Activated CD8-positive, alpha-beta memory T cell treated with anti-CD3 and anti-CD28 coated beads, Interleukin-2, amount 10 ng/mL, durations not matched to agents 7 days and 5 days (primary cell): ENCODE data around the gene CCDC158. TPM values are rescaled to one million over a fixed set of nuclear protein-coding genes. Genes with fewer than 3 reads are reported as not detected.

Experiments
- ATAC-seq: fragments of 150-1000 bp; cut with Tn5 transposase; one replicate; pipeline ENCODE4 v1.10.0; 2021; ENCODE audit warnings: moderate library complexity
- CTCF ChIA-PET: fragments of 350-600 bp; sonication (Branson Sonifier 250); formaldehyde crosslinking; loops from one replicate; lab custom pipeline; 2021; ENCODE audit warnings: antibody characterized with exemption; lab: Charles Lee
- DNase-seq: peaks from one replicate; pipeline ENCODE4 v3.0.0-alpha.2; 2020
- H3K27ac Mint-ChIP-seq: one replicate; pipeline ENCODE4 v1.8.0; 2021; ENCODE audit warnings: mild to moderate bottlenecking, mixed read lengths
- H3K27me3 Mint-ChIP-seq: one replicate; pipeline ENCODE4 v1.8.0; 2021; ENCODE audit warnings: mixed read lengths
- H3K36me3 Mint-ChIP-seq: one replicate; pipeline ENCODE4 v1.8.0; 2021; ENCODE audit warnings: mild to moderate bottlenecking, mixed read lengths
- H3K4me1 Mint-ChIP-seq: one replicate; pipeline ENCODE4 v1.8.0; 2021; ENCODE audit warnings: mixed read lengths
- H3K4me3 Mint-ChIP-seq: one replicate; pipeline ENCODE4 v1.8.0; 2021; ENCODE audit warnings: mild to moderate bottlenecking, moderate library complexity, mixed read lengths
- H3K9me3 Mint-ChIP-seq: one replicate; pipeline ENCODE4 v1.8.0; 2022; ENCODE audit warnings: low read depth, mixed read lengths
- total RNA-seq, 2 experiments: library from RNA; stranded (reverse); gene quantifications; one replicate each; pipeline ENCODE4 v1.2.3, GENCODE V29; 2021

The CCDC158 gene
- total RNA-seq, 2 experiments from 2014 or later: not detected

- Mint-ChIP-seq H3K27ac (no peak overlapping the region), H3K4me3 (no peak overlapping the region), H3K4me1 (peaks cover 4% of the 10 kb centered on the region), H3K36me3 (no peaks in the 10 kb centered on the region), H3K27me3 (peaks cover 34% of the 10 kb centered on the region), H3K9me3 (no peaks in the 10 kb centered on the region)
- no peak for ATAC-seq
- no peak for DNase-seq
- CTCF ChIA-PET: no interaction called here
Observed at GRCh38 chr4:76407440-76408119, 13.4 kb downstream of the CCDC158 start.

DNA sequence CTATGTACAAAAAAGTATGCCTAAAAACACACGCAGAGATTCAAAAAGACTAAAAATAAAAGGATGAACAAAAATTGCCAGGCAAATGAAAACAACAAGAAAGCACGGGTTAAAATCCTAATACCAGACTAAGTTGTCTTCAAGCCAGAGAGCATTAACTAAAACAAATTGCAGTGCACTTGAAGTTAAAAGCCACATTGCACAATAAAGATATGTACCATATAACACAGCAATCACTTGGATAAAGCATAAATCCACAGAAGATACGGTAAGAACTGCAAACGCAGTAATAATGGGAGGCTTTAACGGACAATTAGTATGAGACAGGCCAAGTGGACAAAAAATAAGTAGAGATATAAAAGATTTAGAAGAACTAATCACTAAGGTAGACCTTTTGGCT is 14.9 kb downstream of the CCDC158 start:
- DNase-seq (no peak), ATAC-seq (no peak)
- Mint-ChIP-seq H3K27me3 (peaks cover 45% of the 10 kb centered on the region), H3K9me3 (no peaks in the 10 kb centered on the region), H3K4me1 (peaks cover 4% of the 10 kb centered on the region), H3K36me3 (no peaks in the 10 kb centered on the region), H3K4me3 (no peak overlapping the region), H3K27ac (no peak overlapping the region)
- CTCF ChIA-PET: no interaction called here

DNA sequence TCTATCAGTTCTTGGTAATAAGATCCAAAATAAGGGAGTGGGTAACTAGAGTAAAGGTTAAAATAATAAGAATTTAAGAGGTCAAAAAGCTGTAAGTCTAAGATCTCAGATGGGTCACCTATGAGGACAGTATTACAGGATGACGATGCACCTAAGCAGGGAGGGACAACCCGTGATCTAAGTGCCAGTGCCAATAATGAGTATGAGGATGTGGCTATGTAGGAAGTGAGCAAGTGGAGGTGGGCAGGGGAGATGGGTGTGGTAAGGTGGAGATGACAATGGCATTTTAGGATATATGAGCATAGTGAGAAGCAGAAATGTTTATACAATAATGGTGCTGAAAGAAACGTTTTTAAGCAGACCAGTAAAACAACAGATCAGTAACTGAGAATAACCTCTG is 19.3 kb downstream of the CCDC158 start:
- ATAC-seq: peak; percentile 36
- H3K27me3 Mint-ChIP-seq: peaks cover 53% of the 10 kb centered on the region
- H3K4me3 Mint-ChIP-seq: no peak overlapping the region
- H3K9me3 Mint-ChIP-seq: peaks cover 2% of the 10 kb centered on the region
- H3K4me1 Mint-ChIP-seq: no peaks in the 10 kb centered on the region
- H3K36me3 Mint-ChIP-seq: no peaks in the 10 kb centered on the region
- no peak overlapping the region for H3K27ac Mint-ChIP-seq
- CTCF ChIA-PET: no interaction called here
- no peak for DNase-seq

DNA sequence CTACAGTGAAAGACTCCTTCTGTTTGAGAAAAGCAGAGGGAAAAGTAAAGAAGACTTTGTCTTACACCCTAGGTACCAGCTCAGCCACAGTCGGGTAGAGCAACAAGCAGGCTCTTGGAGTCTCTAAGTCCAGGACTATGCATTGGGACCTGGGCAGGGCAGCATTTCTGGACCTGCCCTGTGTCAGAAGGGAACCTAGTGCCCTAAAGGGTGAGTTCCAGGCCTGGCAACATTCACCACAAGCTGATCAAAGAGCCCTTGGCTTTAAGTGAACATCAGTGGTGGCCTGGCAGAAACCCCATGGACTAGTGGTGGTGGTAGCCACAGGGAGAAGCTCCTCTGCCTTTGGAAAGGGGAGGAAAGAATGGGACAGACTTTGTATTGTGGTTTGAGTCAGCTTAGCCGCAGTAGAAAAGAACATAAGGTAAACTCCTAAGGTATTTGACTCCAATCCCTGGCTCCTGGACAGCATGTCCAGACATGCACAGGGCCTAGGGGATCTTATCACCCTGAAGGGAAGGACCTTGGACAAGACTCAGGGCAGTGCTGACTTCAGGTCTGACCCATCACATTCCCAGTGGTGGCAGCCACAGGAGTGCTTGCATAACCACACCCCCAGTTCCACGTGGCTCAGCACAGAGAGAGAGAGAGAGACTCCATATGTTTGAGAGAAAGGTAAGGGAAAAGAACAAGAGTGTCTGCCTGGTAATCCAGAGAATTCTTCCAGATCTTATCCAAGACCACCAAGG is 32.6 kb downstream of the CCDC158 start:
- peaks cover 6% of the 10 kb centered on the region for H3K9me3 Mint-ChIP-seq
- H3K4me3 Mint-ChIP-seq: no peak overlapping the region
- ATAC-seq: no peak
- no peak for DNase-seq
- peaks cover 61% of the 10 kb centered on the region for H3K27me3 Mint-ChIP-seq
- H3K4me1 Mint-ChIP-seq: peaks cover 2% of the 10 kb centered on the region
- H3K27ac Mint-ChIP-seq: no peak overlapping the region
- CTCF ChIA-PET: interaction anchor here (0.7 to 1.9 kb wide), 2 partner anchors 10 to 12 kb away, joined by 3 to 6 read pairs; no protein-coding TSS in a partner anchor
- H3K36me3 Mint-ChIP-seq: peaks cover 4% of the 10 kb centered on the region

DNA sequence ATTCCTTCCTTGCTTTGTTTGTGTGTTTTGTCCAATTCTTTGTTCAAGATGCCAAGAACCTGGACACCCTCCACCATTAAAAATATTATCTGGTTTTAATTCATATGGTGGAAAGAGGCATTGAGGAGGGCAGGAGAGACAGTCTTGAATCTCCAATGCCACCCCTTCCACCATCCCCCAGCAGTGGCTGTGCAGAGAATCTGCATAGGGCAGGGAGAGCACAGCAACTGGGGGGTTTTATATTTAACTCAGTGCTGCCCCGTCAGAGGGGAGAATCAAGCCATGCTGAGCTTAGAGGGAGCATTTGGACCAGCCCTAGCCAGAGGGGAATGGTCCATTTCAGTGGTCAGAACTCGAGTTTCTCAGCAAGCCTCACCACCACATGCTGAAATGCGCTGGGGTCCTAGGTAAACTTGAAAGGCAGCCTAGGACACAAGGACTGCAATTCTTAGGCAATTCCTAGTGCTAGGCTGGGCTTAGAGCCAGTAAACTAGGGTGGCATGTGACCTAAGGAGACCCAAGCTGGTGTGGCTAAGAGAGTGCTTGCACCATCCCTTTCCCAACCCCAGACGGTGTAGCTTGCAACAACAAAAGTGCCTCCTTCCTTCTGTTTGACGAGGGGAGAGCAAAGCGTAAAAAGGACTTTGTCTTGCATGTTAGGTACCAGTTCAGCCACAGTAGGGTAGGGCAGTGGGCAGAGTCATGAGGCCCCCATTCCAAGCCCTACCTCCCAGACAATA is 34.2 kb downstream of the CCDC158 start:
- Mint-ChIP-seq H3K27ac (no peak overlapping the region), H3K27me3 (peaks cover 49% of the 10 kb centered on the region), H3K4me3 (no peak overlapping the region), H3K4me1 (peaks cover 2% of the 10 kb centered on the region), H3K9me3 (peaks cover 6% of the 10 kb centered on the region), H3K36me3 (peaks cover 4% of the 10 kb centered on the region)
- no peak for ATAC-seq
- CTCF ChIA-PET: interaction anchor here (1.9 kb wide), 1 partner anchor 8 kb away, joined by 6 read pairs; no protein-coding TSS in a partner anchor
- no peak for DNase-seq

GRCh38 chr4:76385974-76386373 is 35.0 kb downstream of the CCDC158 start:
- peaks cover 6% of the 10 kb centered on the region for H3K9me3 Mint-ChIP-seq
- DNase-seq (no peak), ATAC-seq (no peak)
- H3K27ac Mint-ChIP-seq: no peak overlapping the region
- CTCF ChIA-PET: no interaction called here
- peaks cover 42% of the 10 kb centered on the region for H3K27me3 Mint-ChIP-seq
- no peak overlapping the region for H3K4me3 Mint-ChIP-seq
- H3K36me3 Mint-ChIP-seq: peaks cover 4% of the 10 kb centered on the region
- peaks cover 2% of the 10 kb centered on the region for H3K4me1 Mint-ChIP-seq

DNA sequence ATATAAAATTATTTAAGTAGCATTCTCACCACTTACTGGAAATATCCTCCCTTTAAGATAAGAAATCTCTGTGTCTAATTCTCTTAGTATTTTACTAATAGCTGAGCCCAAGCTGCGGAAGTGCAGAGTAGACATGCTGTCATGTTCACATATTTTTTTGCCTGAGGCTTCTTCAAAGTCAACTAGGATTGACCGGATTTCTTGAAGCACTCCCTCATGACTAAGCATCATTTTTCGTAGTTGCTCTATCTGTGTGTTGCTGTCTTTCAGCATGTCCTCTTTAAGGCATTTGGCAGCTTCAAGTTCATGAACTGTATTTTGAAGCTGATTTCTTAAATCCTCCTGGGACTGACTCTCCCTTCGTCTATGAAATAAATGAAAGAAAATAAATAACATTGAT is 36.9 kb downstream of the CCDC158 start:
- CTCF ChIA-PET: no interaction called here
- Mint-ChIP-seq H3K36me3 (peaks cover 2% of the 10 kb centered on the region), H3K4me1 (peaks cover 2% of the 10 kb centered on the region), H3K27ac (no peak overlapping the region), H3K4me3 (no peak overlapping the region), H3K9me3 (no peaks in the 10 kb centered on the region), H3K27me3 (peaks cover 28% of the 10 kb centered on the region)
- DNase-seq: no peak
- no peak for ATAC-seq

- peaks cover 21% of the 10 kb centered on the region for H3K27me3 Mint-ChIP-seq
- CTCF ChIA-PET: no interaction called here
- DNase-seq (no peak), ATAC-seq (no peak)
- no peak overlapping the region for H3K4me3 Mint-ChIP-seq
- H3K36me3 Mint-ChIP-seq: no peaks in the 10 kb centered on the region
- no peaks in the 10 kb centered on the region for H3K9me3 Mint-ChIP-seq
- H3K4me1 Mint-ChIP-seq: peaks cover 2% of the 10 kb centered on the region
- H3K27ac Mint-ChIP-seq: no peak overlapping the region
Observed at GRCh38 chr4:76383001-76383400, 37.9 kb downstream of the CCDC158 start.

DNA sequence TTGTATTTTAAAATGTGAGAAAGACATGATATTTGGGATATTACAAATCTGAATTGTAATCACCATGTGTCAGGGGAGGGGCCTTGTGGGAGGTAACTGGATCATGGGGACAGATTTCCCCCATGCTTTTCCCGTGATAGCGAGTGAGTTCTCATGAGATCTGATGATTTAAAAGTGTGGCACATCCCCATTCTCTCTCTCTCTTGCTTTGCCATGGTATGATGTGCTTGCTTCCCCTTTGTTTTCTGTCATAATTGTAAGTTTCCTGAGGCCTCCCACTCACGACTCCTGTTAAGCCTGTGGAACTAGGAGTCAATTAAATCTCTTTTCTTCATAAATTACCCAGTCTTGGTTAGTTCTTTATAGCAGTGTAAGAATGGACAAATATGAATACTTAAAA is 39.0 kb downstream of the CCDC158 start:
- Mint-ChIP-seq H3K9me3 (no peaks in the 10 kb centered on the region), H3K27ac (no peak overlapping the region), H3K27me3 (peaks cover 21% of the 10 kb centered on the region), H3K4me3 (no peak overlapping the region), H3K4me1 (peaks cover 2% of the 10 kb centered on the region), H3K36me3 (no peaks in the 10 kb centered on the region)
- CTCF ChIA-PET: interaction anchor here (0.5 to 0.6 kb wide), 2 partner anchors 106 to 238 kb away, joined by 3 read pairs; no protein-coding TSS in a partner anchor
- DNase-seq (no peak), ATAC-seq (no peak)

DNA sequence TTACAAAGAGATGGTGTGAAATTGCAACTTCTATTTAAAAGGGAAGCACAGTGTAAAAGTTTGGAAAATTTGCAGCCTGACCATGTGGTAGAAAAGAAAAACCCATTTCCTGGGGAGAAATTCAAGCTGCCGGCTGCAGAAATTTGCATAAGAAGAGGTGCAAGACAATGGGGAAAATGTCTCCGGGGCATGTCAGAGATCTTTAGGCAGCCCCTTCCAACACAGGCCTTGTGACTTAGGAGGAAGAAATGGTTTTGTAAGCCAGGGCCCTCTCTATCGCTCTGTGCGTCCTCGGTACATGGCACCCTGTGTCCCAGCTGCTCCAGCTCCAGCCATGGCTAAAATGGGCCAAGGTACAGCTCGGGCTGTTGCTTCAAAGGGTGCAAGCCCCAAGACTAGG is 40.4 kb downstream of the CCDC158 start:
- DNase-seq (no peak), ATAC-seq (no peak)
- CTCF ChIA-PET: interaction anchor here (1.7 kb wide), 1 partner anchor 201 kb away, joined by 7 read pairs; no protein-coding TSS in a partner anchor
- Mint-ChIP-seq H3K27ac (no peak overlapping the region), H3K27me3 (peaks cover 21% of the 10 kb centered on the region), H3K9me3 (no peaks in the 10 kb centered on the region), H3K4me3 (no peak overlapping the region), H3K36me3 (no peaks in the 10 kb centered on the region), H3K4me1 (no peaks in the 10 kb centered on the region)

DNA sequence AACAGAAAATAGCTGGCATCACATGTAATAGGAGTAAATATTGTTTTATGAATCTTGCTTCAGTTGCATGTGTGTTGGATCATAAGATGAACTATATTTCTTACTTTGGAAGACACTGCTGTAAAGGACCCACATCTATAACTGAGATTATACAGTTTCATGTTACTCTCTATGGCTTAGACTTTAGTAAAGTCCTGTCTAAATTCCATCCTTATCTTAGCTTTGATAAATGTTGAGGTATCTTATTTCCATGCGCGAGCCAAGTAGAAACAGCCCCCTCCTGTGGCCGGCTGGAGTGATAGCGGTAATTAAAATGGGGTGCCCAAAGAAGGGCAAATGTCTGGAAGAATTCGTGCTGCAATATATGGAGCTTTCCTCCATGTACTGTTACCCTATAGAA is 43.0 kb downstream of the CCDC158 start:
- Mint-ChIP-seq H3K27ac (no peak overlapping the region), H3K4me3 (no peak overlapping the region), H3K4me1 (no peaks in the 10 kb centered on the region), H3K27me3 (peaks cover 15% of the 10 kb centered on the region), H3K36me3 (no peaks in the 10 kb centered on the region), H3K9me3 (no peaks in the 10 kb centered on the region)
- ATAC-seq (no peak), DNase-seq (peak; percentile 64)
- CTCF ChIA-PET: interaction anchor here (1.0 to 6.1 kb wide), 27 partner anchors 10 to 382 kb away, joined by 3 to 119 read pairs (median 5); partner anchors contain the start of genes FAM47E, NUP54 and STBD1

- no peaks in the 10 kb centered on the region for H3K36me3 Mint-ChIP-seq
- no peaks in the 10 kb centered on the region for H3K4me1 Mint-ChIP-seq
- H3K9me3 Mint-ChIP-seq: no peaks in the 10 kb centered on the region
- CTCF ChIA-PET: interaction anchor here (0.9 to 6.1 kb wide), 27 partner anchors 10 to 482 kb away, joined by 3 to 119 read pairs (median 5); partner anchors contain the start of genes FAM47E and STBD1
- no peak for DNase-seq
- no peak overlapping the region for H3K27ac Mint-ChIP-seq
- peaks cover 15% of the 10 kb centered on the region for H3K27me3 Mint-ChIP-seq
- no peak for ATAC-seq
- no peak overlapping the region for H3K4me3 Mint-ChIP-seq
Observed at GRCh38 chr4:76377481-76377901, 43.5 kb downstream of the CCDC158 start.

- no peaks in the 10 kb centered on the region for H3K9me3 Mint-ChIP-seq
- DNase-seq (no peak), ATAC-seq (no peak)
- H3K4me1 Mint-ChIP-seq: no peaks in the 10 kb centered on the region
- H3K27ac Mint-ChIP-seq: no peak overlapping the region
- no peaks in the 10 kb centered on the region for H3K36me3 Mint-ChIP-seq
- H3K27me3 Mint-ChIP-seq: peaks cover 15% of the 10 kb centered on the region
- H3K4me3 Mint-ChIP-seq: no peak overlapping the region
- CTCF ChIA-PET: interaction anchor here (0.9 to 6.1 kb wide), 10 partner anchors 9 to 481 kb away, joined by 3 to 119 read pairs (median 8); partner anchors contain the start of gene STBD1
Observed at GRCh38 chr4:76376534-76376933, 44.4 kb downstream of the CCDC158 start.
